ENCODE measurements around the gene HOXD1.

Gene HOXD1

DNA sequence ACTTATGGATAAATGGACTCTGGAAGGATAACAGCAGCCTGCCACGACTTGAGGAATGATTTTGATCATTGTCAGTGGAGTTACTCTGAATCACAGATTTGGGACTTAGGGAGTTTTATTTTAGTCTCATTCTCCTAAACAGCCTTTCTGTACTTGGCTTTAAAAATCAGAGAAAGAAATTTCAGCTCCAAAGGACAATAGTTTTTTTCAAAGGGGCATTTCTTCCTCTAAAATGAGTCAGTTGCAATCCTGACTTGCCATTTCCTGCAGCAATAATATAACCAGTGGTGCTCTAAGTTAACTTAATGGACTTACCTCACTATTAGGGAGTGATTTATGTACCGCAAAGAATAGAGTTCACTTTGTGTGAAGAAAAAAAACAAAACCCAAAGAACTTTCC lies 45.7 kb downstream of the HOXD1 start:
- Histone ChIP-seq H3K79me2 (ENCODE audit: insufficient read depth, low read length) (no peaks in the 10 kb centered on the region), H3K9me3 (ENCODE audit: insufficient read depth, low read length, severe bottlenecking) (no peaks in the 10 kb centered on the region), H3K36me3 (ENCODE audit: insufficient read depth, low read length) (no peaks in the 10 kb centered on the region), H2AFZ (ENCODE audit: low read depth, low read length) (no peak overlapping the region), H4K20me1 (ENCODE audit: insufficient read depth, low read length) (no peaks in the 10 kb centered on the region), H3K27ac (ENCODE audit: low read length) (no peak overlapping the region), H3K9ac (ENCODE audit: low read depth, low read length) (no peak overlapping the region), H3K27me3 (ENCODE audit: insufficient read depth, low read length, poor library complexity) (no peaks in the 10 kb centered on the region), H3K4me1 (ENCODE audit: insufficient read depth, low read length) (peaks cover 6% of the 10 kb centered on the region; the same call in 1 of the 2 replicates), H3K4me3 (ENCODE audit: low read depth in 1 of 2, low read length in 2 of 2) (no peak overlapping the region), H3K4me2 (ENCODE audit: insufficient read depth, low read length) (no peak overlapping the region)
- DNase-seq (no peak), ATAC-seq (ENCODE audit: insufficient read depth, low read depth) (no peak)
- no peak for TF ChIP-seq EZH2 (IDR thresholded peaks at IDR 0.05; ENCODE audit: borderline replicate concordance, low read depth, low read length, severe bottlenecking)
- no peak for TF ChIP-seq CTCF (IDR thresholded peaks at IDR 0.05; ENCODE audit: borderline replicate concordance, extremely low read depth, low read length, poor library complexity, severe bottlenecking)

DNA sequence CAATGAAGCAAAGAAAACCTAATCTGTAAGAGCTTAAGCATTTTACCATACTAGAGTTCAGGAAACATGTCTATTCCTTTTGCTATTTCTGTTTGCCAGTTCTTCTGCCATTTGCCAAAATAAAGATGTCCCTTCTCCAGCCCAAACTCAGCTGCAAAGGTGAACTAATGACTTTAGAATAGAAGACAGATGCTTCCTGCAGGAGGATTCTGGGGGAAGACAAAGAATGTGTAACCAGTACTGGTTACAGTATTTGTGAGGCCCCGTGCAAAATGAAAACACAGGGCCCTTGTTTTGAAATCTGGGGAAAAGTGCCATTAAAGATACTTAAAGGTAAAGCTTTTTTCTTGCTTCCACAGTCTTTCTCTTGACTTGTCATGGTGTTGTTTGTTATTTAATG lies 46.5 kb downstream of the HOXD1 start:
- ATAC-seq (ENCODE audit: insufficient read depth, low read depth): no peak

GRCh38 chr2:176237456-176237855 lies 49.0 kb downstream of the HOXD1 start:
- ATAC-seq (ENCODE audit: insufficient read depth, low read depth) (no peak), DNase-seq (no peak)
- H3K36me3 ChIP-seq (ENCODE audit: insufficient read depth, low read length): no peaks in the 10 kb centered on the region
- no peak overlapping the region for H3K4me3 ChIP-seq (ENCODE audit: low read depth in 1 of 2, low read length in 2 of 2)
- H3K79me2 ChIP-seq (ENCODE audit: insufficient read depth, low read length): no peaks in the 10 kb centered on the region
- TF ChIP-seq CTCF (IDR thresholded peaks at IDR 0.05; ENCODE audit: borderline replicate concordance, extremely low read depth, low read length, poor library complexity, severe bottlenecking) (no peak), EZH2 (IDR thresholded peaks at IDR 0.05; ENCODE audit: borderline replicate concordance, low read depth, low read length, severe bottlenecking) (no peak)
- no peaks in the 10 kb centered on the region for H4K20me1 ChIP-seq (ENCODE audit: insufficient read depth, low read length)
- H3K4me2 ChIP-seq (ENCODE audit: insufficient read depth, low read length): no peak overlapping the region
- H3K27me3 ChIP-seq (ENCODE audit: insufficient read depth, low read length, poor library complexity): no peaks in the 10 kb centered on the region
- no peak overlapping the region for H3K27ac ChIP-seq (ENCODE audit: low read length)
- no peaks in the 10 kb centered on the region for H3K4me1 ChIP-seq (ENCODE audit: insufficient read depth, low read length)
- no peak overlapping the region for H3K9ac ChIP-seq (ENCODE audit: low read depth, low read length)
- no peaks in the 10 kb centered on the region for H3K9me3 ChIP-seq (ENCODE audit: insufficient read depth, low read length, severe bottlenecking)
- no peak overlapping the region for H2AFZ ChIP-seq (ENCODE audit: low read depth, low read length)

More for the DNA sequence above, 46.5 kb downstream of the HOXD1 start:
- Histone ChIP-seq H3K4me2 (ENCODE audit: insufficient read depth, low read length) (no peak overlapping the region), H3K27me3 (ENCODE audit: insufficient read depth, low read length, poor library complexity) (no peaks in the 10 kb centered on the region), H3K27ac (ENCODE audit: low read length) (no peak overlapping the region), H2AFZ (ENCODE audit: low read depth, low read length) (no peak overlapping the region), H3K9me3 (ENCODE audit: insufficient read depth, low read length, severe bottlenecking) (no peaks in the 10 kb centered on the region), H3K4me3 (ENCODE audit: low read depth in 1 of 2, low read length in 2 of 2) (no peak overlapping the region), H4K20me1 (ENCODE audit: insufficient read depth, low read length) (no peaks in the 10 kb centered on the region), H3K4me1 (ENCODE audit: insufficient read depth, low read length) (no peaks in the 10 kb centered on the region), H3K9ac (ENCODE audit: low read depth, low read length) (no peak overlapping the region), H3K36me3 (ENCODE audit: insufficient read depth, low read length) (no peaks in the 10 kb centered on the region), H3K79me2 (ENCODE audit: insufficient read depth, low read length) (no peaks in the 10 kb centered on the region)
- TF ChIP-seq CTCF (IDR thresholded peaks at IDR 0.05; ENCODE audit: borderline replicate concordance, extremely low read depth, low read length, poor library complexity, severe bottlenecking) (no peak), EZH2 (IDR thresholded peaks at IDR 0.05; ENCODE audit: borderline replicate concordance, low read depth, low read length, severe bottlenecking) (no peak)
- DNase-seq: no peak

- Histone ChIP-seq H3K36me3 (ENCODE audit: insufficient read depth, low read length) (no peaks in the 10 kb centered on the region), H3K9ac (ENCODE audit: low read depth, low read length) (no peak overlapping the region), H3K4me3 (ENCODE audit: low read depth in 1 of 2, low read length in 2 of 2) (no peak overlapping the region), H3K4me1 (ENCODE audit: insufficient read depth, low read length) (no peaks in the 10 kb centered on the region), H3K27ac (ENCODE audit: low read length) (no peak overlapping the region), H3K9me3 (ENCODE audit: insufficient read depth, low read length, severe bottlenecking) (no peaks in the 10 kb centered on the region), H4K20me1 (ENCODE audit: insufficient read depth, low read length) (no peaks in the 10 kb centered on the region), H2AFZ (ENCODE audit: low read depth, low read length) (no peak overlapping the region), H3K4me2 (ENCODE audit: insufficient read depth, low read length) (no peak overlapping the region), H3K79me2 (ENCODE audit: insufficient read depth, low read length) (no peaks in the 10 kb centered on the region), H3K27me3 (ENCODE audit: insufficient read depth, low read length, poor library complexity) (no peaks in the 10 kb centered on the region)
- TF ChIP-seq CTCF (IDR thresholded peaks at IDR 0.05; ENCODE audit: borderline replicate concordance, extremely low read depth, low read length, poor library complexity, severe bottlenecking): no peak
- TF ChIP-seq EZH2 (IDR thresholded peaks at IDR 0.05; ENCODE audit: borderline replicate concordance, low read depth, low read length, severe bottlenecking): no peak
- DNase-seq: no peak
- no peak for ATAC-seq (ENCODE audit: insufficient read depth, low read depth)
Measured at GRCh38 chr2:176239031-176239430, 50.6 kb downstream of the HOXD1 start.

Measured in DND-41 (cell line).